IMR-90 (cell line): ENCODE results near the gene PCSK6. TPM values are rescaled to one million over a fixed set of nuclear protein-coding genes. Genes with fewer than 3 reads are reported as not detected.
A peak's percentile ranks its signal among the peaks of the same experiment; 100 is the strongest.

Experiments
- ATAC-seq: fragments of 200-7000 bp; cut with Tn5 transposase; 2 replicates; pipeline ENCODE4 v1.9.1; 2020; ENCODE audit warnings: low read depth, mild to moderate bottlenecking, moderate library complexity
- BruUV-seq: library from RNA; stranded (reverse); fragments of 400-500 nt; replicated peaks from 2 replicates; lab custom pipeline; 2021; lab: Mats Ljungman, UMichigan
- CTCF ChIA-PET: fragments of 300-600 bp; formaldehyde crosslinking; extraction: SDS; loops from one replicate; lab custom pipeline; 2021; ENCODE audit warnings: antibody characterized with exemption; lab: Yijun Ruan, JAX
- POLR2A ChIA-PET: fragments of 300-600 bp; sonication (Branson Sonifier 250); formaldehyde crosslinking; loops from one replicate; lab custom pipeline; 2022; ENCODE audit warnings: antibody characterized with exemption; ENCODE audit not compliant: unreplicated experiment; lab: Charles Lee
- DNase-seq: peaks from one replicate; pipeline ENCODE4 v3.0.0; 2013
- H2AFZ ChIP-seq: replicated peaks from 2 replicates; pipeline ENCODE3; 2013; ENCODE audit warnings: low read length, mild to moderate bottlenecking; ENCODE audit not compliant: poor library complexity
- H2AK5ac ChIP-seq: 2 replicates; pipeline ENCODE4 v1.6.1; 2013; ENCODE audit warnings: low read depth, low read length, inconsistent platforms
- H2AK9ac ChIP-seq: replicated peaks from 2 replicates; pipeline ENCODE3; 2013; ENCODE audit warnings: mild to moderate bottlenecking, low read depth, low read length, moderate library complexity; ENCODE audit not compliant: poor library complexity
- H2BK120ac ChIP-seq: 2 replicates; pipeline ENCODE4 v1.6.1; 2013; ENCODE audit warnings: low read depth, low read length, inconsistent platforms
- H2BK15ac ChIP-seq: 3 replicates; pipeline ENCODE4 v1.6.1; 2013; ENCODE audit warnings: low read depth, low read length, inconsistent platforms
- H2BK20ac ChIP-seq: 2 replicates; pipeline ENCODE4 v1.6.1; 2013; ENCODE audit warnings: low read depth, mild to moderate bottlenecking, inconsistent platforms, low read length, moderate library complexity
- H2BK5ac ChIP-seq: 2 replicates; pipeline ENCODE4 v1.6.1; 2013; ENCODE audit warnings: mild to moderate bottlenecking, low read depth, low read length, inconsistent platforms; ENCODE audit not compliant: poor library complexity, severe bottlenecking
- H3K14ac ChIP-seq: replicated peaks from 2 replicates; pipeline ENCODE4 v1.6.1; 2013; ENCODE audit warnings: low read depth, low read length, inconsistent platforms
- H3K18ac ChIP-seq: 2 replicates; pipeline ENCODE4 v1.6.1; 2013; ENCODE audit warnings: low read depth, low read length, control low read depth
- H3K23ac ChIP-seq: 2 replicates; pipeline ENCODE4 v1.6.1; 2013; ENCODE audit warnings: low read depth, low read length, inconsistent platforms
- H3K27ac ChIP-seq: 2 replicates; pipeline ENCODE4 v1.5.1; 2013; ENCODE audit warnings: mild to moderate bottlenecking, control low read depth, low read length; ENCODE audit not compliant: insufficient read depth
- H3K27me3 ChIP-seq: 2 replicates; pipeline ENCODE4 v1.6.1; 2013; ENCODE audit warnings: low read length; ENCODE audit not compliant: control insufficient read depth, insufficient read depth
- H3K36me3 ChIP-seq: 2 replicates; pipeline ENCODE4 v1.6.1; 2013; ENCODE audit warnings: low read length, mixed read lengths; ENCODE audit not compliant: control insufficient read depth, insufficient read depth
- H3K4ac ChIP-seq: 2 replicates; pipeline ENCODE4 v1.6.1; 2013; ENCODE audit warnings: low read depth, low read length, inconsistent platforms
- H3K4me1 ChIP-seq: 2 replicates; pipeline ENCODE4 v1.6.1; 2013; ENCODE audit warnings: low read length, mixed read lengths; ENCODE audit not compliant: control insufficient read depth, insufficient read depth
- H3K4me2 ChIP-seq: 2 replicates; pipeline ENCODE4 v1.6.1; 2013; ENCODE audit warnings: low read depth, mild to moderate bottlenecking, control low read depth, low read length, moderate library complexity
- H3K4me3 ChIP-seq: 2 replicates; pipeline ENCODE4 v1.5.1; 2013; ENCODE audit warnings: low read depth, mild to moderate bottlenecking, control low read depth, low read length, moderate library complexity; ENCODE audit not compliant: insufficient read depth
- H3K56ac ChIP-seq: 2 replicates; pipeline ENCODE4 v1.6.1; 2013; ENCODE audit warnings: low read length, inconsistent platforms; ENCODE audit not compliant: insufficient read depth; ENCODE audit errors: extremely low read depth
- H3K79me1 ChIP-seq, 2 experiments: 2 replicates each; pipeline ENCODE4 v1.6.1; 2013; ENCODE audit warnings: low read length in 2 of 2, inconsistent platforms in 1 of 2, low read depth in 1 of 2
- H3K9ac ChIP-seq: 2 replicates; pipeline ENCODE4 v1.6.1; 2013; ENCODE audit warnings: low read depth, low read length, control low read depth
- H3K9me1 ChIP-seq: 2 replicates; pipeline ENCODE4 v1.6.1; 2013; ENCODE audit warnings: low read length, inconsistent platforms; ENCODE audit not compliant: insufficient read depth
- H3K9me3 ChIP-seq: 2 replicates; pipeline ENCODE4 v1.6.1; 2013; ENCODE audit warnings: low read length; ENCODE audit not compliant: control insufficient read depth, insufficient read depth
- H4K20me1 ChIP-seq: 2 replicates; pipeline ENCODE4 v1.6.1; 2013; ENCODE audit warnings: low read length, inconsistent platforms; ENCODE audit not compliant: insufficient read depth
- H4K5ac ChIP-seq: 2 replicates; pipeline ENCODE4 v1.6.1; 2013; ENCODE audit warnings: mild to moderate bottlenecking, low read depth, low read length, control low read depth
- H4K8ac ChIP-seq, 2 experiments: 2 replicates each; pipeline ENCODE4 v1.6.1; 2013; ENCODE audit warnings: low read depth in 2 of 2, low read length in 2 of 2, control low read depth in 1 of 2, inconsistent platforms in 1 of 2
- H4K91ac ChIP-seq: 2 replicates; pipeline ENCODE4 v1.6.1; 2013; ENCODE audit warnings: low read depth, low read length, inconsistent platforms; ENCODE audit not compliant: insufficient read depth
- CEBPB ChIP-seq: IDR thresholded peaks from 2 replicates; pipeline ENCODE4 v1.6.1; 2012; ENCODE audit warnings: low read depth, low read length, improper control_type of control experiment
- CTCF ChIP-seq: conservative IDR thresholded peaks from 2 replicates; pipeline ENCODE4 v1.5.1; 2012; ENCODE audit warnings: mild to moderate bottlenecking, low read depth, low read length, improper control_type of control experiment
- MAZ ChIP-seq: IDR thresholded peaks from 2 replicates; pipeline ENCODE4 v1.6.1; 2012; ENCODE audit warnings: low read depth, mild to moderate bottlenecking, low read length, improper control_type of control experiment, moderate library complexity, borderline replicate concordance
- USF2 ChIP-seq: fragments of 150-350 bp; IDR thresholded peaks from 2 replicates; pipeline ENCODE4 v1.6.1; 2017; ENCODE audit warnings: mild to moderate bottlenecking, antibody characterized with exemption, low read length, low read depth
- WGBS, 2 experiments: methylation state at CpG; one replicate each; pipeline versions ENCODE4 v1.1.5 to v1.1.7; 2013; ENCODE audit warnings: missing lambda C conversion rate in 2 of 2; ENCODE audit not compliant: insufficient read length in 1 of 2; ENCODE audit errors: extremely low coverage in 2 of 2; 5-methylcytosine and 5-hydroxymethylcytosine counted together
- dilution Hi-C: fragments of 300-500 bp; cut with HindIII; formaldehyde crosslinking; loops from one replicate; pipeline ENCODE4 v1.14.3; 2018; ENCODE audit warnings: low sequenced_read_pairs; ENCODE audit not compliant: unreplicated experiment
- in situ Hi-C: fragments of 300-500 bp; cut with MboI; formaldehyde crosslinking; loops from 3 replicates; pipeline ENCODE4 v1.14.3; 2019; ENCODE audit warnings: low sequenced_read_pairs, inconsistent platforms, mixed read lengths
- intact Hi-C: fragments of 100-400 bp; cut with micrococcal nuclease; formaldehyde crosslinking; loops from 2 replicates; pipeline ENCODE4 v1.10.0; 2022
- polyA plus RNA-seq, 3 experiments: library from polyadenylated mRNA; depleted of rRNA; stranded (reverse); fragments of >200 nt; gene quantifications; 2 replicates each; pipeline ENCODE4 v1.2.3, GENCODE V29; 2012; ENCODE audit warnings: low replicate concordance in 1 of 3
- total RNA-seq: library from RNA; depleted of rRNA; stranded (reverse); fragments of >200 nt; gene quantifications from 2 replicates; pipeline ENCODE4 v1.2.3, GENCODE V29; 2012

Gene PCSK6
- total and polyA plus RNA-seq, 2 of the 4 experiments (the other 2 are of a cell fraction) = not detected

- Histone ChIP-seq H4K20me1 (no peaks in the 10 kb centered on the region), H3K9ac (no peak overlapping the region), H3K4me1 (no peaks in the 10 kb centered on the region), H3K27ac (no peak overlapping the region), H4K8ac (no peak overlapping the region), H4K91ac (no peak overlapping the region), H4K5ac (no peak overlapping the region), H2BK20ac (no peak overlapping the region), H3K4ac (no peak overlapping the region), H3K9me3 (no peaks in the 10 kb centered on the region), H3K23ac (no peak overlapping the region), H2AK5ac (no peak overlapping the region), H2BK15ac (no peak overlapping the region), H3K4me3 (no peak overlapping the region), H3K36me3 (no peaks in the 10 kb centered on the region), H3K27me3 (peaks cover 42% of the 10 kb centered on the region), H2BK120ac (no peak overlapping the region), H3K14ac (no peak overlapping the region), H3K9me1 (no peaks in the 10 kb centered on the region), H3K79me1 (no peaks in the 10 kb centered on the region), H2AK9ac (no peak overlapping the region), H3K56ac (no peak overlapping the region), H2BK5ac (no peak overlapping the region), H2AFZ (peak overlapping the region; percentile 47), H3K4me2 (peak overlapping the region; percentile 61), H3K18ac (no peak overlapping the region)
- POLR2A ChIA-PET = no interaction called here
- intact Hi-C loops (no loop called here), in situ Hi-C loops (no loop called here), dilution Hi-C loops (no loop called here)
- 25% methylated on average over 4 of the region's 21 CpGs; no CpG with 5 or more reads in 1 of the 2 experiments for WGBS, 2 experiments
- TF ChIP-seq USF2 (no peak), MAZ (no peak), CTCF (peak; percentile 42), CEBPB (peak; percentile 91)
- CTCF ChIA-PET = interaction anchor here (0.6 to 1.0 kb wide), 4 partner anchors 8 to 756 kb away, joined by 3 to 4 read pairs (median 4); no protein-coding TSS in a partner anchor
- BruUV-seq = no TSS peak
- peak; percentile 51 for DNase-seq
- ATAC-seq = peak; percentile 82
These were observed 168.9 kb downstream of the PCSK6 start for GRCh38 chr15:101320501-101321052.
